NCI-H2171 (cell line): ENCODE results near the gene CD7.
A peak's percentile ranks its signal among the peaks of the same experiment; 100 is the strongest.

Experiments used
- DNase-seq: peaks from one replicate; lab custom pipeline; 2025; lab: John Stamatoyannopoulos, UW

CD7 gene

DNA sequence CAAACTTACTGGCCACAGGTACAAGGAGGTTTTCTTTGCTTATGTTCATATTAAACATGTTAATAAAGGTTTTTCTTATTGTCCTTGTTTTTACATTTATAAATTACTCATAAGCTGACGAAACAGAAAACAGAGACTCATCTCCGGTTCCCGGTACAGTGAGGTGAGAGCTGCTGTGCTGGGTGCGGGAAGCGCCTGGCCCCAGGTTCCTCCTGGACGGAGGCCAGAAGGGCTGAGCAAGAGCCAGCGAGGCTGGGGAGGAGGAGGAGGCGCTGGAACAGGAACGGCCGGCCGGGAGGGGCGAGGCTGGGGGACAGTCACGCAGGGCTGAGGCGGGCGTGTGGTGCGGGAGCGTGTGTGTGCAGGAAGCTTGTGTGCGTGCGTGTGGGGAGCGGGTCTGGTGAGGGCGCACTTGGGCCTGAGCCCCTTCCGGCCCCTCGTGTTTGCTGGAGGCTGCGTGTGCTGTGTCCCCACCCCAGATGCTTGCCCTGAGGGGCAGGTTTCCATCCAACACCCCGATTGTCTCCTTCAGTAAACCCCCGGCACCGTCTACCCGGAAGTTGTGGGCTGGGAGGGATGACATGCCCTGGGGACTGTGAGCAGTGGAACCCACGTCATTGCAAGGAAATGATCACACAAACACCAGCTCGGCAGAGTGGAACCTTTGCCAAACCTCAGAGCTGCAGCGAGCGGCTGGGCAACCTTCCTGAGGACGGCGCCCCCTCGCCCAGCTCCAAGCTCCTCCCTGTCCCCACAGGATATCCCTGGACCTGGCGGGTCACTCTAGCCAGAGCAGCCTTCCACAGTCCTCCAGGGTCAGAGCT, 19.5 kb downstream of the CD7 start:
- DNase-seq: no peak

- DNase-seq: no peak
These were observed 20.1 kb downstream of the CD7 start for GRCh38 chr17:82297280-82297713.

GRCh38 chr17:82296511-82297279, 20.7 kb downstream of the CD7 start:
- DNase-seq: no peak

DNA sequence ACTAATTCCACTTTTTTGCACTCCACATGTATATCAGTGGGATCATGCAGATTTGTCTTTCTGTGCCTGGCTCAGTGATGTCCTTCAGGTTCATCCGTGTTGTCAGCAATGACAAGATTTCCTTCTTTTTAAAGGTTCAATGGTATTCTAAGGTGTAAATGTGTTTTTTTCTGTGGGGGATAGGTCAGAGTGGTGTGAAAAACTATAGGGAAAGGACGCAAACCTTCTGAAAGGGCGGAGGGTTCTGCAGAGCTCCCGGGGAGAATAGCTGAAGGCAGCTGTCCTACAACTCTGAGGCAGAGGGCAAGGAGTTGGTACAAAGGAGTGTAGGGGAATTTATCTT, 22.0 kb downstream of the CD7 start:
- no peak for DNase-seq

GRCh38 chr17:82294064-82294773, 23.2 kb downstream of the CD7 start:
- DNase-seq: no peak

DNA sequence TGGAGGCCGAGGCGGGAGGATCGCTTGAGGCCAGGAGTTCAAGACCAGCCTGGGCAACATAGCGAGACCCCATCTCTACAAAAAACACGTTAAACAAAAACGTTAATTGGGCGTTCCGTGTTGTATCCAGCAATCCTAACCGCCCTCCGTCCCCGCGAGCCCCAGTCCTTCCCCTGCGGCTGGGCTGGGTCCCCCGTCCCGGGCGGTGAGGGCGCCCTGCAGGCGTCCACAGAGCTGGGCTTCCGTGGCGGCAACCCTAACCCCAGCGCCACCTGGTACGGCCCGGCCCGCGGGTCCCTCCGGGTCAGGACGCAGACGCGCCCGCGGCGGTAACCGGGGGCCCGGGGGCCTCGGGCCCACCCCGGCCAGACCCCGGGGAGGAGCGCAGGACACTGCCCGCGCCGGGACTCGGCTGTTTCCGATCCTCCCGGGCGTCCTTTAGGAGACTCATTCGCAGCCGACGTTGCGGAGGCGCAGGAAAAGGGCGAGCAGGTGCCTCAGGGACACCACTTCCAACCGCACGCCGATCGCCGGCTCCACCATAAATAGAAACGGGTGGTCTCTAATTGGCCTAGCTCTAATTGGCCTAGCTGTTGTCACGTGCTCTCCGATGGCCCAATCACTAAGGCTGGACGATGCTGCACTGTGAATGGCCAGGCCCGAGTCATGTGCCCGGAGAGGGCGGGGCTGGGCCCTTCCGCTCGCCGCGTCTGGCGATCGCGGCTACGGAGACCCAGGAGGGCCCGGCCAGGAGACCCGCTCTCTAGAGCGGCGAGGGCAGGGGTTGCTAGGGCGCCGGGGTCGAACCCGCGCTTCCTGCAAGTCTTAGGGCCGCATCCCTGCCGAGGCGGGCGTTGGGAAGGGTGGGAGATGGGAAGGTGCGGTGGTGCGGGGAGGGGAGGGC, 24.9 kb downstream of the CD7 start:
- peak; percentile 97 for DNase-seq

DNA sequence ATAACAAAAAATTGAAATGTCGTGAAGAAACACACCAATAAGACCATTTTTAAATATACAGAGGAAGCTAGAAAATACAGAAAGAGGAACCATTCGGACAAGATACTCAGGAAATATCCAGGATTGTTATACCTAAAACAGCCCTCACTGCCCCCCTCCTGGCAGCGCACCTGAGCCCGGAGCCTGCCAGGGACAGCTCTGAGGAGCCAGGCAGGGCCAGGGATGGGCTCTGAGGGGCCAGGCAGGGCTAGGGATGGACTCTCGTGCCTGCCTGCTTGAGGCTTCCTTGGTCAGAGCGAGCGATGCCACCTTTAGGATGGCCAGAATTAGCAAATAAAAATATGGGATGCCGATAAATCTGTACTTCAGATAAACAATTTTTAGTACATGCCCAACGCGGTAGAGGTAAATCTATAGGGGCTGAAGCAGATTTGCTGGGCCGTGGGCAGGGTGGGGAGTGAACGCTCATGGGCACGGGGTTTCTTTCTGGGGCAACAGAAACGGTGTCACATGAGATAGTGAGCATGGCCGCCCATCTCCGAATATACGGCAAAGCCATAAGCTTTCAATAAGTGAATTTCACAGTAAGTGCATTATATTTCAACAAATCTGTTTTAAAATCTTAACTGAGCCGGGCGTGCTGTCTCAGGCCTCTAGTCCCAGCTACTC, 25.7 kb downstream of the CD7 start:
- DNase-seq: no peak

GRCh38 chr17:82287868-82288801, 29.3 kb downstream of the CD7 start:
- peak; percentile 96 for DNase-seq

DNA sequence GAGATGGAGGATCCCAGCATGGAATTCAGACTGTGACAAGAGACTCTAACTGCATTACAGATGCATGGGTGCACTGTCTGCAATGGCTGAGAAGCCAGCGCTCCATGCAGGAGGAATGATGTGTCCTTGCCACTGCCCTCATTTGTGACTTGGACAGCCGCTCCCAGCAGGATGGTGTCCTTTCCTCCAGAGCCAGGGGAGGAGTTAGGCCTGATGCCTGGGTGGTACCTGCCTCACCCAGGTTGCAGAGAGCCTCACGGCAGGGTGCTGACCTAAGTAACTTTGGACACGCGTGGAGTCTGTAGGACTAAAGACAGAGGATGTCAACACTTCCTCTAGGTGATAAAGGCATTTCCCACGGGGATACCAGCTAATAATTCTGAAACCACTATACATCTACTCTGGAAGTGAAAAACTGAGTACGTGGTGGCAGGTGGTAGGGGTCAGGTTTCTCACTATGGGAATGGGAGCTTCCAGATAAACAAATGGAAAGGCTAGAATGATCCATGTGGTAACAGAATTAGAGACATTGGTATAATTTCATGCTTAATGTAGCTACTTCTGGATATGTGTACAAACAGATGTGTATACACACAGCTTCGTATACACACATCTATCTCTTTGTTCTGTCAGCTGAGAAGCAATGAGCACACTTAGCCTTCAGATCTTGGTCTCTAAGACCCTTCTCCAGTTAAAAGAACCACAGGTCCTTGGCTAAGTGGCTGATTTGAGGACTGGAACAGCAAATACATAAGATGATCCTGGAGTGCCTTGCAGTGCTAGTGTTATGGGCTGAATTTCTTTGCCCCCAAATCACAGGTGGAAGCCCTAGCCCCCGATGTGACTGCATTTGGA, 30.2 kb downstream of the CD7 start:
- DNase-seq: peak; percentile 46

GRCh38 chr17:82285141-82285540, 32.3 kb downstream of the CD7 start:
- no peak for DNase-seq

DNA sequence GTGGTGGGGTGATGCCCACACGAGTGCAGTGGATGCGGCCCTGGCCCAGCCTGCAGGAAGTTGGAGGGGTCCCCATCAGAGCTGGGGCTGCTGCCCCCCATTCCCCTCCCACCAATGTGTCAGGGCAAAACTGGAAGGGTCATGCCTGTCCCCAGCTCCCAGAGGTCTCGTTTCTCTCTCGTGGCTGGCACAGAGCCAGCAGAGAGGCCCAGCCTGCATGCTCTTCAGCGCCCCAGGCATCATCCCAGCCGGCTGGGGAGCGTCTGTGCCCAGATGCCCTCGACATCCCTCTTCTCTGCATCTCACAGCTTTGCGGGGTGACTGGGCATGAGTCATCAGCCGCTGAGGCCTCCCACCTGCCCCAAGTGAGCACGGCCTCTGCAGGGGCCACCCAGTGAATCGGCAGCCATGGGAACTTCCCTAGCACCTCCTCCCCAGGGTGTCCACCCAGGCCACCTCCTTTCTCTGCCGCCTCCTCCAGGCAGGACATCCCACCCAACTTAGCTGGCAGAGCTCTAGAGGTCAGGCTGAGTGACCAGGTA, 34.1 kb downstream of the CD7 start:
- DNase-seq: peak; percentile 68

- DNase-seq: no peak
These were observed 34.9 kb downstream of the CD7 start for GRCh38 chr17:82282239-82283207.

- no peak for DNase-seq
These were observed 35.7 kb downstream of the CD7 start for GRCh38 chr17:82281502-82282238.

GRCh38 chr17:82281076-82281475, 36.3 kb downstream of the CD7 start:
- DNase-seq: no peak

DNA sequence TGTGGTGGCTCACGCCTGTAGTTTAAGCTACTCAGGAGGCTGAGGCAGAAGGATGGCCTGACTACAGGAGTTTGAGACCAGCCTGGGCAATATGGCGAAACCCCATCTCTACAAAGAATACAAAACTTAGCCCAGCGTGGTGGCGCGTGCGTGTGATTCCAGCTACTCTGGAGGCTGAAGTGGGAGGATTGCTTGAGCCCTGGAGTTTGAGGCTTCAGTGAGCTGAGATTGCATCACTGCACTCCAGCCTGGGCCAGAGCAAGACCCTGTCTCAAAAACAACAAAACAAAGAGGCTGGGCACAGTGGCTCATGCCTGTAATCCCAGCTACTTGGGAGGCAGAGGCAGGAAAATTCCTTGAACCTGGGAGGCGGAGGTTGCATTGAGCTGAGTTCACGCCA, 36.9 kb downstream of the CD7 start:
- no peak for DNase-seq

DNA sequence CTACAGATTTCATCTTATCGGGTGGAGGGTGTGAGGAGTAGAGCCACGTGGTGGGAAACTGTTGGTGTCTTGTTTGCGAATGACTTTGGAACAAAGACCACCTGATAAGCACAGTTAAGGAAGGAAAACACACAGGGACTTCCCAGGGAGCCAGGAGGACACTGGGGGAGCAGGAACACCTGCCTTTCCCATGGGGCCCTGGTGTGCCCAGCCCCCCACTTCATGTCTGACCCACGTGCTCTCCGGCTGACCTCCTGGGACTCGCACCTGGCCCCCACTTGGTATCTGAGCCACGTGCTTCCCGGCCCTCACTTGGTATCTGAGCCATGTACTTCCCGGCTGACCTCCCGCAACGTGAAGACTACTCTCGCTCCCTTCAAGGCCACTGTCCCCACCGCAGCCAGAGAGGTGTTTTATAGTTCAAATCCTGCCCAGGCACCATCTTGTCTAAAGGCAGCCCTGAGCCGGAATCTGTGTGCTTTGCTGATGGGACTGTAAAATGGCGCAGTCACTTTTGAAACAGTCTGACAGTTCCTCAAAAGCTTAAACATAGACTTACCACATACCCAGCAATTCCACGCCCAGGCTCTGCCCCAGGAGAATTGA, 38.5 kb downstream of the CD7 start:
- no peak for DNase-seq
